ENCODE data around the gene SUSD6.
"Not testable (repeated sequence)": the region's sequence is repeated elsewhere in the genome, so short reads cannot be mapped to it uniquely, and the experiment has no call there.

The SUSD6 gene

GRCh38 chr14:69647642-69648041, 36.2 kb downstream of the SUSD6 start:
- not testable (repeated sequence) for DNase-seq (ENCODE audit: low read depth in 1 of 2, low spot score in 1 of 2)

- DNase-seq (ENCODE audit: low read depth in 1 of 2, low spot score in 1 of 2) = no peak
These were observed 37.4 kb downstream of the SUSD6 start for GRCh38 chr14:69648480-69649451.

- no peak for DNase-seq (ENCODE audit: low read depth in 1 of 2, low spot score in 1 of 2)
These were observed 39.6 kb downstream of the SUSD6 start for GRCh38 chr14:69650948-69651369.

GRCh38 chr14:69651664-69652063, 40.3 kb downstream of the SUSD6 start:
- no peak for DNase-seq (ENCODE audit: low read depth in 1 of 2, low spot score in 1 of 2)

- no peak for DNase-seq (ENCODE audit: low read depth in 1 of 2, low spot score in 1 of 2)
These were observed 41.7 kb downstream of the SUSD6 start for GRCh38 chr14:69652942-69653684.

GRCh38 chr14:69654116-69654515, 42.7 kb downstream of the SUSD6 start:
- DNase-seq (ENCODE audit: low read depth in 1 of 2, low spot score in 1 of 2) = no peak

GRCh38 chr14:69657950-69658355, 46.6 kb downstream of the SUSD6 start:
- DNase-seq (ENCODE audit: low read depth in 1 of 2, low spot score in 1 of 2) = no peak

GRCh38 chr14:69658664-69659261, 47.4 kb downstream of the SUSD6 start:
- DNase-seq (ENCODE audit: low read depth in 1 of 2, low spot score in 1 of 2) = no peak

- DNase-seq (ENCODE audit: low read depth in 1 of 2, low spot score in 1 of 2) = no peak
These were observed 49.2 kb downstream of the SUSD6 start for GRCh38 chr14:69660344-69661193.

- no peak for DNase-seq (ENCODE audit: low read depth in 1 of 2, low spot score in 1 of 2)
These were observed 49.8 kb downstream of the SUSD6 start for GRCh38 chr14:69661194-69661537.

- no peak for DNase-seq (ENCODE audit: low read depth in 1 of 2, low spot score in 1 of 2)
These were observed 51.4 kb downstream of the SUSD6 start for GRCh38 chr14:69662636-69663299.

- no peak for DNase-seq (ENCODE audit: low read depth in 1 of 2, low spot score in 1 of 2)
These were observed 51.9 kb downstream of the SUSD6 start for GRCh38 chr14:69663300-69663643.

- no peak for DNase-seq (ENCODE audit: low read depth in 1 of 2, low spot score in 1 of 2)
These were observed 52.9 kb downstream of the SUSD6 start for GRCh38 chr14:69664265-69664664.

GRCh38 chr14:69664865-69665526, 53.6 kb downstream of the SUSD6 start:
- DNase-seq (ENCODE audit: low read depth in 1 of 2, low spot score in 1 of 2) = no peak

GRCh38 chr14:69665631-69666030, 54.2 kb downstream of the SUSD6 start:
- no peak for DNase-seq (ENCODE audit: low read depth in 1 of 2, low spot score in 1 of 2)

GRCh38 chr14:69666112-69666511, 54.7 kb downstream of the SUSD6 start:
- DNase-seq (ENCODE audit: low read depth in 1 of 2, low spot score in 1 of 2) = no peak

- DNase-seq (ENCODE audit: low read depth in 1 of 2, low spot score in 1 of 2) = no peak
These were observed 55.4 kb downstream of the SUSD6 start for GRCh38 chr14:69666690-69667211.

GRCh38 chr14:69667938-69668335, 56.5 kb downstream of the SUSD6 start:
- no peak for DNase-seq (ENCODE audit: low read depth in 1 of 2, low spot score in 1 of 2)

GRCh38 chr14:69669375-69669774, 58.0 kb downstream of the SUSD6 start:
- DNase-seq (ENCODE audit: low read depth in 1 of 2, low spot score in 1 of 2) = no peak

- no peak for DNase-seq (ENCODE audit: low read depth in 1 of 2, low spot score in 1 of 2)
These were observed 58.7 kb downstream of the SUSD6 start for GRCh38 chr14:69670093-69670492.

Measured in activated CD4-positive, alpha-beta T cell treated with anti-CD3 and anti-CD28 coated beads, Interleukin-2, amount 50 U/mL, for 24 hours (primary cell).